Hindlimb muscle (tissue), 1 donor: Measurements from ENCODE around the gene IGF2BP3. TPM values are rescaled to one million over a fixed set of nuclear protein-coding genes. Genes with fewer than 3 reads are reported as not detected.
A peak's percentile ranks its signal among the peaks of the same experiment; 100 is the strongest.
"Not testable (repeated sequence)": the region's sequence is repeated elsewhere in the genome, so short reads cannot be mapped to it uniquely, and the experiment has no call there.

ENCODE experiments used
- DNase-seq: peaks from one replicate; pipeline ENCODE4 v3.0.0-alpha.2; 2013
- polyA plus RNA-seq: library from polyadenylated mRNA; unstranded; fragments of 120-200 nt; gene quantifications from one replicate; pipeline ENCODE4 v1.2.1, GENCODE V29; 2013; ENCODE audit not compliant: insufficient read length

The IGF2BP3 gene
- 27.5 TPM for polyA plus RNA-seq

- DNase-seq = peak; percentile 93
Measured at GRCh38 chr7:23470330-23471105, at the start of gene IGF2BP3. Gene IGF2BP3, minus strand, starts transcription at chr7:23470491. Its CDS starts 381 bp downstream, at chr7:23470110.

- no peak for DNase-seq
Measured at GRCh38 chr7:23514755-23515154, 44.5 kb upstream of the IGF2BP3 start.

- not testable (repeated sequence) for DNase-seq
Measured at GRCh38 chr7:23513746-23514145, 43.5 kb upstream of the IGF2BP3 start.

GRCh38 chr7:23494009-23494408 is 23.7 kb upstream of the IGF2BP3 start:
- no peak for DNase-seq

- DNase-seq = no peak
Measured at GRCh38 chr7:23491502-23491901, 21.2 kb upstream of the IGF2BP3 start.

- peak; percentile 62 for DNase-seq
Measured at GRCh38 chr7:23490357-23491135, 20.3 kb upstream of the IGF2BP3 start.

GRCh38 chr7:23488714-23489113 is 18.4 kb upstream of the IGF2BP3 start:
- DNase-seq = not testable (repeated sequence)

GRCh38 chr7:23487670-23488069 is 17.4 kb upstream of the IGF2BP3 start:
- DNase-seq = no peak

GRCh38 chr7:23486002-23486773 is 15.9 kb upstream of the IGF2BP3 start:
- DNase-seq = no peak

GRCh38 chr7:23482686-23483085 is 12.4 kb upstream of the IGF2BP3 start:
- DNase-seq = no peak

GRCh38 chr7:23477962-23478866 is 7.9 kb upstream of the IGF2BP3 start:
- no peak for DNase-seq

GRCh38 chr7:23477157-23477499 is 6.8 kb upstream of the IGF2BP3 start:
- no peak for DNase-seq

GRCh38 chr7:23476286-23477156 is 6.2 kb upstream of the IGF2BP3 start:
- DNase-seq = no peak

GRCh38 chr7:23475576-23475839 is 5.2 kb upstream of the IGF2BP3 start:
- DNase-seq = no peak

GRCh38 chr7:23474829-23475575 is 4.7 kb upstream of the IGF2BP3 start:
- no peak for DNase-seq

- DNase-seq = peak; percentile 95
Measured at GRCh38 chr7:23474094-23474828, 4.0 kb upstream of the IGF2BP3 start.

- DNase-seq = no peak
Measured at GRCh38 chr7:23473844-23474093, 3.5 kb upstream of the IGF2BP3 start.

- no peak for DNase-seq
Measured at GRCh38 chr7:23472956-23473843, 2.9 kb upstream of the IGF2BP3 start.

GRCh38 chr7:23472556-23472955 is 2.3 kb upstream of the IGF2BP3 start:
- DNase-seq = no peak
